AG04450 (cell line): ENCODE measurements around the gene PTPRT. TPM values are rescaled to one million over a fixed set of nuclear protein-coding genes. Genes with fewer than 3 reads are reported as not detected.

ENCODE experiments used
- CTCF ChIA-PET: fragments of 300-600, 350-600 bp; formaldehyde crosslinking; extraction: SDS; loops from one replicate; lab custom pipeline; 2022; ENCODE audit warnings: antibody characterized with exemption, inconsistent platforms; lab: Charles Lee
- POLR2A ChIA-PET: fragments of 350-600 bp; formaldehyde crosslinking; extraction: SDS; loops from one replicate; lab custom pipeline; 2021; ENCODE audit warnings: antibody characterized with exemption, inconsistent platforms; lab: Yijun Ruan, JAX
- DNase-seq: peaks from one replicate; pipeline ENCODE4 v3.0.0-alpha.2; 2011; ENCODE audit warnings: low read depth, low spot score
- H3K27ac ChIP-seq: one replicate; pipeline ENCODE4 v1.5.1; 2012; ENCODE audit warnings: low read depth, low read length, control low read depth
- H3K27me3 ChIP-seq: one replicate; pipeline ENCODE4 v1.6.0; 2012; ENCODE audit warnings: low read length; ENCODE audit not compliant: control insufficient read depth, insufficient read depth
- H3K4me3 ChIP-seq: 2 replicates; pipeline ENCODE4 v1.5.1; 2011; ENCODE audit warnings: mild to moderate bottlenecking, low read depth, low read length, control low read depth
- H3K9me3 ChIP-seq: 2 replicates; pipeline ENCODE4 v1.5.1; 2012; ENCODE audit warnings: low read length; ENCODE audit not compliant: control insufficient read depth, insufficient read depth
- polyA plus RNA-seq: library from polyadenylated mRNA; depleted of rRNA; stranded (reverse); fragments of >200 nt; gene quantifications from 2 replicates; pipeline ENCODE4 v1.2.3, GENCODE V29; 2011
- TF ChIP-seq, protein P1 (sequence below): IDR thresholded peaks from 2 replicates; pipeline ENCODE4 v1.5.1; 2011; ENCODE audit warnings: low read depth, low read length, control low read depth, inconsistent platforms

PTPRT gene
- polyA plus RNA-seq, 1 experiment = not detected

DNA sequence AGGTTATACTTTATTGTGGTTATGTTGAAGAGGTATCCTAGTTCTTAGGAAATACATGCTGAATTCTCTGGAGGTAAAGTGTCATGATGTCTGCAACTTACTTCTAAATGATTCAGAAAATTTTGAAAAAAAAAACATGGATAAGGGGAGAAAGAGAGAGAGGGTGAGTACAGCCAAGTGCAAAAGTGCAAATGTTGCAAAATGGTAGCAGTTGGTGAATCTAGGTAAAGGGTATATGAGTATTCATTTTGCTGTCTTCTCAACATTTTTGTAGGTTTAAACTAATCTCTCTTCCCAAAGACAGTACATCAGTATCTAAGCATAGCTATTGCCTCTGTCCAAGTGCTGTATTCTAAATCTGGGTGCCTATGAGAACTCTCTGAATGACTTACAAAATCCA is 992.1 kb downstream of the PTPRT start:
- H3K4me3 ChIP-seq = no peak overlapping the region
- POLR2A ChIA-PET = no interaction called here
- H3K27ac ChIP-seq = no peak overlapping the region
- CTCF ChIA-PET = no interaction called here
- DNase-seq = no peak
- no peaks in the 10 kb centered on the region for H3K27me3 ChIP-seq
- TF ChIP-seq, protein P1, sequence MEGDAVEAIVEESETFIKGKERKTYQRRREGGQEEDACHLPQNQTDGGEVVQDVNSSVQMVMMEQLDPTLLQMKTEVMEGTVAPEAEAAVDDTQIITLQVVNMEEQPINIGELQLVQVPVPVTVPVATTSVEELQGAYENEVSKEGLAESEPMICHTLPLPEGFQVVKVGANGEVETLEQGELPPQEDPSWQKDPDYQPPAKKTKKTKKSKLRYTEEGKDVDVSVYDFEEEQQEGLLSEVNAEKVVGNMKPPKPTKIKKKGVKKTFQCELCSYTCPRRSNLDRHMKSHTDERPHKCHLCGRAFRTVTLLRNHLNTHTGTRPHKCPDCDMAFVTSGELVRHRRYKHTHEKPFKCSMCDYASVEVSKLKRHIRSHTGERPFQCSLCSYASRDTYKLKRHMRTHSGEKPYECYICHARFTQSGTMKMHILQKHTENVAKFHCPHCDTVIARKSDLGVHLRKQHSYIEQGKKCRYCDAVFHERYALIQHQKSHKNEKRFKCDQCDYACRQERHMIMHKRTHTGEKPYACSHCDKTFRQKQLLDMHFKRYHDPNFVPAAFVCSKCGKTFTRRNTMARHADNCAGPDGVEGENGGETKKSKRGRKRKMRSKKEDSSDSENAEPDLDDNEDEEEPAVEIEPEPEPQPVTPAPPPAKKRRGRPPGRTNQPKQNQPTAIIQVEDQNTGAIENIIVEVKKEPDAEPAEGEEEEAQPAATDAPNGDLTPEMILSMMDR = no peak
- H3K9me3 ChIP-seq = peaks cover 31% of the 10 kb centered on the region

DNA sequence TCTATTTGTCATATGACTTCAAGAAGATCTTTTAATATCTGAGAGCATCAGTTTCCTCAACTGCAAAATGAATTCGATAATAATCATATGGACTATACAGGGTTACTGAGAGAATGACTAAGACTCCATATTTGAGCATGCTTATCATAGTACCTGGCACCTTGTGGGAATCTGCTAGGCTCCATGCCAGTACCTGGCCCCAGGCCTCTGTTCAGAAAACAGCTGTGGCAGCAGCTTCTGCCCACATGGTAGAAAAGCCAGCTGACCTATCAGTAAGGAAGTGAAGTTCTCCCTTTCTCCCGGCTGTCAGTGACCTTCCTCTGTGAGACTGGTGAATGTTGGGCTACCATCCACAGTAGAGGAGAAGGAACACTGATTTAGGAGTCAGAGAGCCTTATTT is 996.6 kb downstream of the PTPRT start:
- Histone ChIP-seq H3K27me3 (no peaks in the 10 kb centered on the region), H3K27ac (no peak overlapping the region), H3K4me3 (no peak overlapping the region), H3K9me3 (peaks cover 18% of the 10 kb centered on the region)
- TF ChIP-seq, protein P1 = no peak
- POLR2A ChIA-PET = no interaction called here
- CTCF ChIA-PET = no interaction called here
- DNase-seq = no peak

DNA sequence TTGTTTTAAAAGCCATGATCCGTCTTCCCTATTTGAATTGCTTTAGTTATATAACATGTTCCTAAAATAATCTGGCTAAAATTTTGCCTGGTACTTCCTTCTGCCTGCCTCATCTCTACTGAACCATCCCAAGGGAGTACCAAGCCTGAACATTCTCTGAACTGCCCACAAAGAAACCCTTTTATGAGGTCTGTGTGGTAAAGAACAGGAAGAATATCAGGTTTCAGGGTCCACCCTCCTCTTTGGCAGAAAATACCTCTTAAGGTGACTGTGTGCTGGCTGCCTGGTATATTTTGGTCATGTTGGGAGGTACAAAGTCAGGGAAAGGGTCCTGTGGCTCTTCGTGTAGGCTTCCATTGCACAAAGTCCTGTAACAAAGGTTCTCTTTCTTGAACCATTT is 997.4 kb downstream of the PTPRT start:
- TF ChIP-seq, protein P1 = no peak
- Histone ChIP-seq H3K4me3 (no peak overlapping the region), H3K9me3 (peaks cover 19% of the 10 kb centered on the region), H3K27me3 (no peaks in the 10 kb centered on the region), H3K27ac (no peak overlapping the region)
- CTCF ChIA-PET = no interaction called here
- no peak for DNase-seq
- POLR2A ChIA-PET = no interaction called here

DNA sequence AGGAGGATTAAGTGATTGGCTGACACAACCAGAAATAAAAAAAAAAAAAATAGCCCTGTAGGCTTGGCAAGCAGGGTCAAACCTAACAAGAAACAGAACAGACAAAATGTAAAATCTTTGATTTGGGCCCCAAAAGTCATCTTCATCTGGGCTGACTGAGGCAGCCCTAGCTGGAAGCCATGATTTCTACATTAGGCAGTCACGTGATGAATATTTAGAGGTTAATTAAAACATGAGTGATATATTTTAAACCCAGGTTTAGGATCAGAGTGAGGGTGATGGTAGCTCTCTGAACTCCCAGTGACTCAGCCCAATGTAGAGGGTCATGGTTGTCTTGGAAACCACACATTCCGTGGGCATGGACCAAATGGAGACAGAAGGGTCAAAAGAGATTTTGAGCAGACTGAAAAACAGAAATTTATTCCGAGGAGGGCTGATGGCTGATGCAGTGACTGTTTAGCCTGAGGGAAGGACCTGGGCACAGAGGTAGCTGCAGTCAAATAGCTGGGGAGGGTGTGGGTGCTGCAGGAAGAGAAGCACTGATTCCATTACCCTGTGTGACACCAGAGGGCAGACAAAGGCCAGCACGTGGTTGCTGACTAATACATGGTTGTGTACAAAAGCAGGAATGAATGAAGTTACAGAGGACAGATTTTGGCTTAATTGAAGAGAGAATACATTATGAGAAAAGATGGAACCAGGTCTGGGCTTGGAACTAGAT is 998.4 kb downstream of the PTPRT start:
- no peak for DNase-seq
- POLR2A ChIA-PET = no interaction called here
- TF ChIP-seq, protein P1 = no peak
- peaks cover 19% of the 10 kb centered on the region; the same call in 1 of the 2 replicates for H3K9me3 ChIP-seq
- H3K27me3 ChIP-seq = no peaks in the 10 kb centered on the region
- CTCF ChIA-PET = no interaction called here
- no peak overlapping the region for H3K27ac ChIP-seq
- H3K4me3 ChIP-seq = no peak overlapping the region

DNA sequence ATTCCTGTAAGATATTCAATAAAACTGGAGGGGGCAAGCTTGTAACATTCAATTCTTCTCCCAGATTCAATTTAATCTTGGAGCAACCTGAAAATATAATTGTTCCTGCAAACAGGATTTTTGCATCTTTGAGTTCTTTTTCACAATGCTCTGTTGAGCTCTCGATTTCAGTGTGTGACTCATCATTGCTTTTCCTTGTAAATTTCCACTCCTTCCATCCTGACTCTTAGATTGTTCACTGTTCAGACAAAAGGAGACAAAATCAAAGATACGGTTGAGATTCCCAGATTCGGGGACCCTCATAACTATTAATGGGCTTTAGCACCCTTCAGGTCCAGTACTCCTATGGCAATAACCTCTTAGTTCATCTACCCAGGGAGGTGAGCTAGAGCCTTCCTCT is 999.6 kb downstream of the PTPRT start:
- Histone ChIP-seq H3K27ac (no peak overlapping the region), H3K4me3 (no peak overlapping the region), H3K27me3 (no peaks in the 10 kb centered on the region), H3K9me3 (peaks cover 19% of the 10 kb centered on the region; the same call in 1 of the 2 replicates)
- POLR2A ChIA-PET = no interaction called here
- CTCF ChIA-PET = no interaction called here
- DNase-seq = no peak
- TF ChIP-seq, protein P1 = no peak
